Fibroblast of skin of left biceps (primary cell): ENCODE measurements around the gene HABP2.

Experiments used
- DNase-seq, 2 experiments: peaks; one replicate each; pipeline ENCODE4 v3.0.0-alpha.2; 2013; ENCODE audit warnings: low read depth in 2 of 2

The HABP2 gene

DNA sequence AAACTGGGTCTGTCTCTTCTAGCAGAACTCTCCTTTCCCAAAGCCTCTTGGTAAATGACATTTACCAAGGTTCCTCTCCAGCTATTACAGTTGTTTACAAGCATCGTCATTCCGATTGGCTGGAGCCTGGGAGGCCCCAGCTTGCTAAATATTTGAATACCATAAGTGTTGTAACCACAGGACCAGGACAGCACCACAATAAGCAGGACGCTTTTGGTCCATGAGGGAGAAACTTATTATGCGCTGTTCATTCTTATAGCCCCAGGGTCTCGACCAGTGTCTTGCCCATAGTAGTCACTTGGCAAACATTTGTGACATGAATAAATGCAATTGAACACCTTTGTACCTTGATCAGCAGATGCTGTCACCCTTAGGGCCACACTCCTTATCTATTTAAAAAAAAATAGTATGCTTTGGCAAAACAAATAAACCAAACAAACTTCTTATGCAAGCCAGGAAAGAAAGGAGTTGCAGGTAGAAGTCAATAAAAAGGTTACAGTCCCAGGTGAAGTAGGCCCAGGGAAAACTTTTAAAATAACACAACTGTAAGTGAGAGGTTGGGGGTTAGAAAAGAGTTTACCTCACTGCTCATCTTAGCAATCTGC is 78.2 kb downstream of the HABP2 start:
- DNase-seq, result no peak

DNA sequence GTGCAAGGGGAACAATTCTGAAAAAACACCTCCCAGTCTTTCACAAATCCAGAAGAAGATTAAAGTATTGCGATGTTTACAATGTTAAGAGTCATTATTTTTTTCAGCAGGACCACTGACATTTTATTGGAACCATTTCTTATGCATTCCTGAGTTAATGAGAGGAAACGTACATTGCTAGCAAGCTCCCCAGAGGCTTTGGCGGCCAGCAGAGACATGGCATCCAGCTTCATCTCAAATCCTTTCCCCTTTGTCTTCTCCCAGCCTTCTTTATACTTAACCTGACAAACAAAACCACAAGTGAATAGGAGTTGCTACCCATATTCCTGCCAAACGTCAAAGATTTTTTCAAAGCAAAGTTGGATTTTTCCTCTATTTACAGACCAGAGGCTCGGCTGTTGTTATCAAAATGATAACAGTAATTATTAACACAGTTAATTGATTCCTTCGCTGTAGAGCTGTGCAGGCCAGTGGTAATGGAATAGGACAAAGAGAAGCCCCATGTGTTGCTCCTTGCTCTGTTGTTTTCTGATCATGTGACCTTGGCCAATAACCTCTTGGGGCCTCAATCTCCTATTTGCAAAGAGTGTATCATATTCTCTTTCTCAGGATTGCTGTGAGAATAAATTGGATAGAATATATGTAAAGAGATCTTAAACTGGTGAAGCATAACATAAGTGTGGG is 79.0 kb downstream of the HABP2 start:
- no peak for DNase-seq
